ENCODE data around the gene OTUD3. TPM values are rescaled to one million over a fixed set of nuclear protein-coding genes. Genes with fewer than 3 reads are reported as not detected.
A peak's percentile ranks its signal among the peaks of the same experiment; 100 is the strongest.
"Not testable (repeated sequence)": the region's sequence is repeated elsewhere in the genome, so short reads cannot be mapped to it uniquely, and the experiment has no call there.

The OTUD3 gene
- total RNA-seq, 1 experiment from 2014 or later: 33.9 TPM

- BruUV-seq (replicated peaks): no TSS peak
- ChIA-PET CTCF (no interaction called here), POLR2A (ENCODE audit: low non-redundant PET) (no interaction called here)
- H3K4me3 ChIP-seq (ENCODE audit: low read depth, low read length, poor library complexity, severe bottlenecking): no peak overlapping the region
- no peaks in the 10 kb centered on the region for H3K9me3 ChIP-seq (ENCODE audit: low read depth, low read length, poor library complexity, severe bottlenecking)
- no peaks in the 10 kb centered on the region for H3K36me3 ChIP-seq (ENCODE audit: insufficient read depth, low read length, poor library complexity, severe bottlenecking)
- DNase-seq (ENCODE audit: low spot score): no peak
- no peak overlapping the region for H3K27ac ChIP-seq (ENCODE audit: low read depth, low read length, poor library complexity, severe bottlenecking)
- intact Hi-C loops (cut with micrococcal nuclease; ENCODE audit: unreplicated experiment): no loop called here
- TF ChIP-seq EZH2 (IDR thresholded peaks at IDR 0.05; ENCODE audit: borderline replicate concordance, low read depth, low read length, poor library complexity, severe bottlenecking) (no peak), CTCF (conservative IDR thresholded peaks at IDR 0.05; ENCODE audit: low read depth, low read length) (no peak)
- H3K27me3 ChIP-seq (replicated peaks; ENCODE audit: insufficient read depth, low read depth, low read length, poor library complexity): no peaks in the 10 kb centered on the region
- peaks cover 9% of the 10 kb centered on the region for H3K4me1 ChIP-seq (ENCODE audit: insufficient read depth, low read length, poor library complexity, severe bottlenecking)
These were observed 16.2 kb upstream of the OTUD3 start for GRCh38 chr1:19866029-19866428.

- peak; percentile 84 for DNase-seq (ENCODE audit: low spot score)
- no peaks in the 10 kb centered on the region for H3K9me3 ChIP-seq (ENCODE audit: low read depth, low read length, poor library complexity, severe bottlenecking)
- no peak overlapping the region for H3K4me3 ChIP-seq (ENCODE audit: low read depth, low read length, poor library complexity, severe bottlenecking)
- H3K27me3 ChIP-seq (replicated peaks; ENCODE audit: insufficient read depth, low read depth, low read length, poor library complexity): no peaks in the 10 kb centered on the region
- no TSS peak for BruUV-seq (replicated peaks)
- H3K36me3 ChIP-seq (ENCODE audit: insufficient read depth, low read length, poor library complexity, severe bottlenecking): no peaks in the 10 kb centered on the region
- CTCF ChIA-PET: no interaction called here
- TF ChIP-seq EZH2 (IDR thresholded peaks at IDR 0.05; ENCODE audit: borderline replicate concordance, low read depth, low read length, poor library complexity, severe bottlenecking) (no peak), CTCF (conservative IDR thresholded peaks at IDR 0.05; ENCODE audit: low read depth, low read length) (no peak)
- intact Hi-C loops (cut with micrococcal nuclease; ENCODE audit: unreplicated experiment): no loop called here
- H3K4me1 ChIP-seq (ENCODE audit: insufficient read depth, low read length, poor library complexity, severe bottlenecking): peaks cover 9% of the 10 kb centered on the region
- H3K27ac ChIP-seq (ENCODE audit: low read depth, low read length, poor library complexity, severe bottlenecking): peak overlapping the region; percentile 4
- POLR2A ChIA-PET (ENCODE audit: low non-redundant PET): no interaction called here
These were observed 15.4 kb upstream of the OTUD3 start for GRCh38 chr1:19866758-19867157.

GRCh38 chr1:19868575-19868974 is 13.6 kb upstream of the OTUD3 start:
- H3K9me3 ChIP-seq (ENCODE audit: low read depth, low read length, poor library complexity, severe bottlenecking); H3K36me3 ChIP-seq (ENCODE audit: insufficient read depth, low read length, poor library complexity, severe bottlenecking); intact Hi-C loops (cut with micrococcal nuclease; ENCODE audit: unreplicated experiment); H3K4me3 ChIP-seq (ENCODE audit: low read depth, low read length, poor library complexity, severe bottlenecking); DNase-seq (ENCODE audit: low spot score); H3K27me3 ChIP-seq (replicated peaks; ENCODE audit: insufficient read depth, low read depth, low read length, poor library complexity); CTCF ChIA-PET; BruUV-seq (replicated peaks); H3K27ac ChIP-seq (ENCODE audit: low read depth, low read length, poor library complexity, severe bottlenecking); H3K4me1 ChIP-seq (ENCODE audit: insufficient read depth, low read length, poor library complexity, severe bottlenecking); POLR2A ChIA-PET (ENCODE audit: low non-redundant PET): not testable (repeated sequence)

- H3K4me1 ChIP-seq (ENCODE audit: insufficient read depth, low read length, poor library complexity, severe bottlenecking); H3K27ac ChIP-seq (ENCODE audit: low read depth, low read length, poor library complexity, severe bottlenecking); CTCF ChIA-PET; H3K27me3 ChIP-seq (replicated peaks; ENCODE audit: insufficient read depth, low read depth, low read length, poor library complexity); H3K4me3 ChIP-seq (ENCODE audit: low read depth, low read length, poor library complexity, severe bottlenecking); DNase-seq (ENCODE audit: low spot score); BruUV-seq (replicated peaks); POLR2A ChIA-PET (ENCODE audit: low non-redundant PET); intact Hi-C loops (cut with micrococcal nuclease; ENCODE audit: unreplicated experiment); H3K9me3 ChIP-seq (ENCODE audit: low read depth, low read length, poor library complexity, severe bottlenecking); H3K36me3 ChIP-seq (ENCODE audit: insufficient read depth, low read length, poor library complexity, severe bottlenecking): not testable (repeated sequence)
These were observed 12.7 kb upstream of the OTUD3 start for GRCh38 chr1:19869453-19869852.

Measured in A673 (cell line).